HG03342 (cell line): Measurements from ENCODE around the gene BLCAP.
"Not testable (repeated sequence)": the region's sequence is repeated elsewhere in the genome, so short reads cannot be mapped to it uniquely, and the experiment has no call there.

Experiments used
- ATAC-seq: cut with Tn5 transposase; IDR thresholded peaks from one replicate; pipeline ENCODE4 v1.9.1; 2021; ENCODE audit warnings: mild to moderate bottlenecking, moderate library complexity; ENCODE audit not compliant: unreplicated experiment

The BLCAP gene

DNA sequence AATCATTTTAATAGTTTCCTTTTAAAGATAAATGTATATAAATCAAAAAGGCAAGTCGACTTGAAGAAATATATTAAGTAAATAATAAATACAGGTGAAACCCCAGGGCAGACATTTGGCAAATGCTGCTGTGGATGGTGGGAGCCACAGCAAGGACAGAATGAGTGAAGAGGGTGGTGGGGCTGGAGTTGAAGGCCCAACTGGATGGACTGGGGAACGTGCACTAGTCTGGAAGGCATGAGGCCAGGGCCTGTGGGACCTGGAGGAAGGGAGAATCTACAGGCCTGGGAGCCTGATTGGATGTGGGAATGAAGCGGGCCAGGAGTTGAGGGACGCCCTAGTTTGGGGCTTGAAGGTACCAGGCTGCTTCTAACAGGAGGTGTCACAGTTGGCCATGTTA lies 30.6 kb upstream of the BLCAP start:
- no peak for ATAC-seq

GRCh38 chr20:37556538-37556937 lies 28.9 kb upstream of the BLCAP start:
- ATAC-seq, result no peak

DNA sequence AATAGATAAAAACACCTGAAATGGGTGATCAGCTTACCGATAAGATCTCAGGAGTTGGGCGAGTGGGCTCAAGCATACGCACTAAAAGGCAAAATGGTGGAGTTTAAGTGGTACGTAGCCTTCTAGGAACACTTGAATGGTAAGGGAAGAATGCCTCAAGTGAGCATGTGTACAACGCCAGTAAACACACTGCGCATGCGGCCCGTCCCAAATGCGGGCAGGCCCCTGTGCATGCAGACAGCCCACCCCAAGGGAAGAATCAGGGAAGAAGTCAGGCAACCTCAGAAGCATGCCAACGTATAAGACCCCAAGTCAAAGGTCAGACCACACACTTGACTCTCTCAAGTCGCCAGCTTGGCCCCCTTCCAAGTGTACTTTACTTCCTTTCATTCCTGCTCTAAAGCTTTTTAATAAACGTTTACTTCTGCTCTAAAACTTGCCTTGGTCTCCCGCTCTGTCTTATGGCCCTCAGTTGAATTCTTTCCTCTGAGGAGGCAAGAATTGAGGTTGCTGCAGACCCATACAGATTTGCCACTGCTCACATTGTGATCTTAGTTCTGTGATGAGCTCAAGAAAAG lies 27.1 kb upstream of the BLCAP start:
- ATAC-seq, result not testable (repeated sequence)

GRCh38 chr20:37552415-37552814 lies 24.7 kb upstream of the BLCAP start:
- ATAC-seq, result no peak

DNA sequence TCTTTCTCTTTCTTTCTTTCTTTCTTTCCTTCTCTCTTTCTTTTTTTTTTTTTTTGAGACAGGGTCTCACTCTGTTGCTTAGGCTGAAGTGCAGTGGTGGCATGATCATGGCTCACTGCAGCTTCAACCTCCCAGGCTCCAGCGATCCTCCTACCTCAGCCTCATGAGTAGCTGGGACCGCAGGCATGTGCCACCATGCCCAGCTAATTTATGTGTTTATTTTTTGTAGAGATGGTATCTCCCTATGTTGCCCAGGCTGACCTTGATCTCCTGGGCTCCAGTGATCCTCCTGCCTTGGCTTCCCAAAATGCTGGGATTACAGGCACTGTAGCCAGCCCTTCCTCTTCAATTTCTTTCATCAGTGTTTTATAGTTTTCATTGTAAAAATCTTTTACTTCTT lies 24.0 kb upstream of the BLCAP start:
- ATAC-seq, result not testable (repeated sequence)

DNA sequence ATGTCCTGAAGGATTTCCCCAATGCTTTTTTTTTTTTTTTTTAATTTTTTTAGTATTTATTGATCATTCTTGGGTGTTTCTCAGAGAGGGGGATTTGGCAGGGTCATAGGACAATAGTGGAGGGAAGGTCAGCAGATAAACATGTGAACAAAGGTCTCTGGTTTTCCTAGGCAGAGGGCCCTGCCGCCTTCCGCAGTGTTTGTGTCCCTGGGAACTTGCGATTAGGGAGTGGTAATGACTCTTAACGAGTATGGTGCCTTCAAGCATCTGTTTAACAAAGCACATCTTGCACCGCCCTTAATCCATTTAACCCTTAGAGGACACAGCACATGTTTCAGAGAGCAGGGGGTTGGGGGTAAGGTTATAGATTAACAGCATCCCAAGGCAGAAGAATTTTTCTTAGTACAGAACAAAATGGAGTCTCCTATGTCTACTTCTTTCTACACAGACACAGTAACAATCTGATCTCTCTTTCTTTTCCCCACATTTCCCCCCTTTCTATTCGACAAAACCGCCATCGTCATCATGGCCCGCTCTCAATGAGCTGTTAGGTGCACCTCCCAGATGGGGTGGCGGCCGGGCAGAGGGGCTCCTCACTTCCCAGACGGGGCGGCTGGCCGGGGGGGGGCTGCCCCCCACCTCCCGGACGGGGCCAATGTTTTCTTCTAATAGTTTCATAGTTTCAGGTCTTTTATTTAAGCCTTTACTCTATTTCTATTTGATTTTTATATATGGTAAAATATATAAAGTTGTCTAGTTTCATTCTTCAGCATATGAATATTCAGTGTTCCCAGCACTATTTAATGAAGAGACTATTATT lies 22.6 kb upstream of the BLCAP start:
- ATAC-seq, result not testable (repeated sequence)

GRCh38 chr20:37547912-37548311 lies 20.2 kb upstream of the BLCAP start:
- ATAC-seq, result no peak

DNA sequence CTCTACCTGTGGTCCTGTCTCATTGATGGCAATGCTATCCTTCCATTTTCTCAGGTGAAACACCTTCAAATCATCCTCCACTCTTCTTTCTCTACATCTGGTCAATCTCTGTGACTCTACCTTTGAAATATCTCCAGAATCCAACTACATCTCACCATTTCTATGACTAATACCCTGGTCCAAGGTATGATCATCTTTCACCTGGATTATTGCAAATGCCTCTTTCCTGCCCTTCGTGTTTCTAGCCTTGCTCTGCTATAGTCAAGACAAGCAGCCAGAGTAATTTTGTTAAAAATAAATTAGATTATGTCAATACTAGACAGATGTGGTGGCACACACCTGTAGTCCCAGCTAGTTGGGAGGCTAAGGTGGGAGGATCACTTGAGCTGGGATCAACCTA lies 17.8 kb upstream of the BLCAP start:
- ATAC-seq, result no peak

DNA sequence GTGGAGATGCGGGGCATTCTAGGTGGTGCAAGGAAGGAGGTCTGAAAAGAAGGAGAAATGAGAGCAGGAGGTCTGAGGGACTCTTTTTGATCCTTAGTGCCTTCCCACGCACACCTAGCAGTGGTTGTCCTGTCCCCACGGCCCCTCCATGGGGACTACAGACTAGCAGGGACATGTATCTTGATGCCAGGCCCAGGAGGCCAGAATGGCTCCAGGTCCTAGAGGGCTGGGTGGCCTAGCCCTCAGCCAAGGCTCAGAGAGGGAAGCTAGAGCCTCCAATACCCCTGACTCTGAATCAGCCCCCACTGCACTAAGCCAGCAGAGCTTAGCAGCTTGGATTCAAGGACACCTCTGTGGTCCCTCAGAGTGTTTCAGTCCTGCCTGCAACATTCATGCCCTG lies 16.7 kb upstream of the BLCAP start:
- ATAC-seq, result no peak

DNA sequence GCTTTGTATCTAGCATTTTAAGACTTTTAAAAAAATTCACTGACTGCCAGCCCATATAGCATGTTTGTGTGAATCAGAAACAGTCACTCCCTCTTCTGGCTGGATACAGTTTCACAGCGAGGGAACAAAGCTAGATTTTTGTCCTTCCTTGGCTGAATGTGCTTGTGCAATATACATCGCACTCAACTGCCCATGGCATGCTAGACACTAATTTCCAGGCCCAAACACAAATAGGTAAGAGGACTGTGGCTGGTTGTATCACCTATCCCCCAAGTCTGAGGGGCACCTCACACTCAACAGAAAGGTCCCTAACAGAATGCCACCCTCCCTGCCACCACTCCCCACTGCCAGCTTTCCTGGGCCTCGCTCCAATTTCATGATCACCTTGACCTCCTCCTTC lies 16.2 kb upstream of the BLCAP start:
- no peak for ATAC-seq

GRCh38 chr20:37542281-37542680 lies 14.6 kb upstream of the BLCAP start:
- ATAC-seq, result no peak

DNA sequence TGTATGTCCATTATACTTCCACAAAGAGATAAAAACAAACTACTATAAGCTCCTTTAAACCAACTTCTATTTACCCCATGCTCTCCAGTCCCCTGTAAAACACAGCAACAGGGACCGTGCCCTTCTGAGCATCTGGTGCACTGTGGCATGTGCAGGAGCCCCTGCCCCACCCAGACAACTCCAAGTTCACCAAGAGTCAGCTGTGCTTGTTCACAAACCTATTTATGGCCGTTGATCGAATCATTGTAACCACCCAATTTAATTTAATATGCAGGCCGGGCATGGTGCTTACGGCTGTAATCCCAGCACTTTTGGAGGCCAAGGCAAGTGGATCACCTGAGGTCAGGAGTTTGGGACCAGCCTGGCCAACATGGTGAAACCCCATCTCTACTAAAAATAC lies 13.7 kb upstream of the BLCAP start:
- ATAC-seq, result no peak

- not testable (repeated sequence) for ATAC-seq
Observed at GRCh38 chr20:37540838-37541237, 13.2 kb upstream of the BLCAP start.

GRCh38 chr20:37540001-37540400 lies 12.3 kb upstream of the BLCAP start:
- no peak for ATAC-seq

DNA sequence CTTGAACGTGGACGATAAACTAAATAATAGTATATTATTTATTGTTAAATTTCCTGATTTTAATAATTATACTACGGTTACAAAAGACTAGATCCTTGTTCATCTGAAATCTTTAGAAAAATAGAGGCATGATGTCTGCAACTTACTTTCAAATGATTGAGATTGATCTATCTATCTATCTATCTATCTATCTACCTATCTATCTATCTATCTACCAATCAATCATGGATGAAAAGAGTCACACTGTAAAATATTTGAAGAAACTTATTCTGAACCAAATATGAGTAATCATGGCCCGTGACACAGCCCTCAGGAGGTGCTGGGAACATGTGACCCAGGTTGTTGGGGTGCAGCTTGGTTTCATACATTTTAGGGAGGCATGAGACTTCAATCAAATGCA lies 11.7 kb upstream of the BLCAP start:
- ATAC-seq, result no peak

DNA sequence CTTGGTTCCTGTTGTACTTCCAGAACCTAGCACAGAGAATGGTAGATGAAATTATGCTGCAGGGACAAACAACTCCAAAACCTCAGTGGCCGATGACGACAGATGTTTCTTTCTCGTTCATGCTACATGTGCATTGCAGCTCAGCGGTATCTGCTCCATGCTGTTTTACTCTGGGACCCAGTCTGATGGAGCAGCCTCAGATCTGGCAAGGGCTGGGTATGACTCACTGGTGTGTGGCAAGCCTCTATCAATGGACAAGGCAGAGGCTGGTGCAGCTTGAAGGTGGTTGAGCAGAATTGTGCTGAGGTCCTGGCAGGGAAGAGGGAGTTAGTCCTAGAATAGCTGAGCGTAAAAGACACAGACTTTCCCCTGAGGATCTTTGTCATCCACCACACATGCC lies 10.3 kb upstream of the BLCAP start:
- no peak for ATAC-seq

DNA sequence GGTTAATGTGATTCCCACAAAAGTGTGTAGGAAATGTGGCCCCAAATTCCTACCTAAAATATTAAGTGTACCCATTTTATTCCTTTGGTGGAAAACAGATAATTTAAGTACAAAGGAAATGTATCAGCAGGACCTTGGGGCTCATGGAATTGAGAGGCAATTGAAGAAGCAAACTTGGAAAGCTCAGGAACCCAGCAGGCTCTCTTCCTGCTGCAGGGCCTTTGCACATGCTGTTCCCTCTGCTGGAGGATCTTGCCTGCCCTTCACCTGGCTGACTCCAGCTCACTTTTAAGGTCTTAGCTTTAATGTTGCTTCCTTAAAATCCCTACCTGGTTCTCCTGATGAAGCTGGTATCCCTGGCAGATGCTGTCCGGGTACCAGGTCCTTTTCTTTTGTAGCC lies 9.8 kb upstream of the BLCAP start:
- ATAC-seq, result no peak

GRCh38 chr20:37535443-37536132 lies 7.9 kb upstream of the BLCAP start:
- ATAC-seq, result no peak

- peak; percentile 76 for ATAC-seq
Observed at GRCh38 chr20:37534401-37535157, 6.9 kb upstream of the BLCAP start.

GRCh38 chr20:37533154-37533715 lies 5.6 kb upstream of the BLCAP start:
- ATAC-seq, result no peak

DNA sequence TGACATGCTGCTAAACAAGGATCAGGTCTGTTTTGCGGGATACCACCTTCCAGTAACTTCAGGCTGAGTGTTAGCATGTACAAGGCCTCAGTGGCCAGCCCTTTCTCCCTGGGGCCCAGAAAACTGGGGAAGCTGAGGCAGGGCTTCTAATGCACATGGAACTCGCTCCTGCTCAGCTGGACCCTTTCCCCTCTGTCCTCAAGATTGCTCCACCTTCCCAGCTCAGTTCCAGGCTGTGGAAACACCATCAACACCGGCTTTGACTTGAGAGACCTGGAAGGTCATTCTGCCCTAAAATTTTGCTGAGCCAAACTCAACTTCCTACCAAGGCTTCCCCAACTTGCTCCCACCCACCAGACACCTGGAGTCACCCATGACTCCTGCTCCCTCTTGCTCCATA lies 4.2 kb upstream of the BLCAP start:
- ATAC-seq, result no peak
